Cerebellar nuclear complex (tissue), 1 donor: ENCODE measurements around the gene FRMD4A.

Experiments
- DNase-seq, 2 experiments: peaks; one replicate each; lab custom pipeline; 2025; lab: John Stamatoyannopoulos, UW

Gene FRMD4A

DNA sequence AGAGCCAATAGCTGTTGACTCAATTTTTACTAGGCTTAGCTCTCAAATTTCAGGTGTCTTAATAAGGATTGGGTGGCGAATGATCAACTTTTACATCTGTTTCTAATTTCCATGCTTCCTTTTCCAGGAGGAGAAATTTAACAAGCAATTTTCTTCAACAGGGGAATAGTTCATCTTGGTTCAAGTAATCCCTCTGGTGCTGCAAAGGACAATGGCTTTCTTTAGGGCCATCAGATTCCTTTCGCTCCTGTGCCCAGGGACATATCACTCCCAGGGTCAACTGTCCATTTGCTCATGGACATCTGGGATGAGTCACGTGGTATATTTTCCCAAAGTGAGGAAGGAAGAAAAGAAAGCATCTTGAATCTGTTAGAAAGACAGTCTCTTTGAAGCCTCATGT lies 313.3 kb downstream of the FRMD4A start:
- DNase-seq = no peak

DNA sequence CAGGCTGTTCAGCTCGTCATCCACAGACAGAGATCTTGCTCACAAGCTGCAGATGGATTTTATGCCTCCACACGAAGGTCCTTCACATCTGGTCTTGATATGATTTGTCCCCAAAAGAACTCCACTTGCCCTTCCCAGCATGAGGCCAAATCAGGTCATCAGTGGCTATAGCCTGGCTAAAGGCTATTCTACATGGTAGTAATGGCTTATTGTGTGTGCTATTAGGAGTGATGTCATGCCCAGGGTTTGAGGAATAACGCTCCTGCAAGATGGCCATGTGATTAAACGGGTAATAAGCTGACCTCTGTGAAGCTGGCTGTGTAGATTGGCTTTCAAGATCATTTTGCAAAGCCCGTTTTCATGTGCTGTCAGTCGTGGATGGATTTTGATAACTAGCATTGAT lies 313.8 kb downstream of the FRMD4A start:
- no peak for DNase-seq

DNA sequence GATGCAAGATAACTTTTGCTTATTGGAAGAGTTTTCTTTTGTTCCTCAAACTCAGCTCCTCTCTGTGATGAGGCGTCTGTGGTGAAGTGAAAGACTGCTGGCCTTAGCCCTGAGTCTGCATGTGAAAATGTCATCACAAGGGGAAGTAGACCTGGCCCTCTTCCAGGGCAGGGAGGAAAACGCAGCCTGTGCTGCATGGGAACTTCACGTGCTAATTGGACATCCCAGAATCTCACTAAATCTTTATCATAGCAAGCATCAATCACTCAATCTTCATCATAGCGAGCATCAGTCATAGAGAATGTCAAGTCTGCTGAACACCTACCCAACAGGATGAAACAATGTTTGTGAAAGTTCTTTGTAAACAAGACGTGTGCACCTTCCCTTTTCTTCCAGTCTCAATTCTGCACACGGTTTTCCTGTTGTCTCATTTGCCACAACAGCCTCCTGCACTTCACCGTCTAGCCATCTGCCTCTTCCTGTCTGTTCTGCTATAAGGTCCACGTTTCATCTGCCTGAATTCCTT lies 314.6 kb downstream of the FRMD4A start:
- DNase-seq = no peak

DNA sequence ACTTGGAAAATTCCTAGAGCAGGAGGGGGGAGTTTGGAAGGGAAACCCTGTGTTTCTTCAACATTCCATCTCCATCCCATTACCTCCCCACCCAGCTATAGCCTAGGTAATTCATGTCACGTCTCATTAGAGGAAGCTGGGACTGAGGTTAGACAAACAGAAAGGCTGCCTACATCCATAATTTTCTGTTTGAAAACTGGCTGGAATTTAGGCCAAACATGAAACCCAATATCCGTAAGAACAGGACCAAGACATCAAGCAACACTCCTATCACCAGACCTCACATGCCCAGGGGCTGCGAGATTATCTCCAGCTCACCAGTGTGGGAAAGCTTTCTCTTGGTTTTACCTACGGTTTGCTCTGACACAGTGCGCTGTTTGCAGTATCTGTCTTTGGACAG lies 316.3 kb downstream of the FRMD4A start:
- DNase-seq = no peak

DNA sequence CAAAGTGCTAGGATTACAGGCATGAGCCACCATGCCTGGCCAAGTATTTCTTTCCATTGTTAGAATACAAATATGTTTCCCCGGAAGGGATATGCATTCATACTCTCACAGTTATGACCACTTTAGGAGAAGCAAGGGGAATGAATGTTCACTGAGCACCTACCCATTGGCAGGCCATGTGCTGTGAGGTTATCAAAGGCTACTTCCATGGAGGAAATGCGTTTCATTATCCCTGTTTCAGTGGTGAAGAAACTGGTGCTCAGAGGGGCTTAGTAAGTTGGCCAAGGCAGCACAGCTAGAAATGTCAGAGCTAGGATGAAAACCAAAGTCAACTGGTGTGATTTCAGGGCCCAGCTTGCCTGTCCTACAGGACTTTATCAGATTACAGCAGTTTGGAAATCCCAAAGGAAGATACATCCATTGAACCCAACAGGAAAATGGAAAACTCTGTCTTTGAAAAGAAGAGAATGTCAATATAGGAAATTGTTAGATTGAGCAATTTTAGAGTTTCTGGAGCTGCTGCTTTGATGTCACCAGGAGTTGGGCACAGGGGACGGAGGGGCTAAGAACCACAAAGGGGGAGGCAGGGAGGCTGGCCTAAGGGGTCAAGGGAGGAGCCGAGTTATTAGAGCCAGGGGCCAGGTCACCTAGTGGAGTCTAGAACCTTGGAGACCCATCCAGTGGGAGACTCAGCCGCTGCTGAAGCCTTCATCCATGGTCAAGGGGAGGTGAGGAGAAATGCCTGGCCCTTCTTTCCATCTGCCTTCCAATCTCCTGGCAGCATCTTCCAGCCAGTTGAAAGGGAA lies 319.8 kb downstream of the FRMD4A start:
- DNase-seq = no peak

DNA sequence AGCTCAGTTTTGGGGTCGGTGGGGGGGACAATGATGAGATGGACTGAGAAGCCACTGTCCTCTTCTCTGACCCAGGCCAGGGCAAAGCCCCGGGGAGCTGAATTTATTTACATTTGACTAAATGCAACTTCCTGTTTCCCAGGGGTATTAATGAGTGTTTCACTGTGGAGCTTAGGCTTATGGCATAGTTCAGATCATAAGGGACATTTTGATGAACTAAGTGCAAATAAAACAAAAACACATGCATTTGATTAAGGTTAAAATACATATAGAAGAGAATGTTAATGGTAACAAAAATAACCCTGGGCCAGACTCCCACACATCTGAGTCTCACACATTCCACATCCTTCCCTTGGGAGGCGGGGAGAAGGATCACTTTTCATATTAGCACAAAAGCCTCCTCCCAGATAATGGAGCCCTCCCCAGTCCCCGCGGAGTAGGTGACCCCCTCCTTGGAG lies 320.6 kb downstream of the FRMD4A start:
- no peak for DNase-seq

DNA sequence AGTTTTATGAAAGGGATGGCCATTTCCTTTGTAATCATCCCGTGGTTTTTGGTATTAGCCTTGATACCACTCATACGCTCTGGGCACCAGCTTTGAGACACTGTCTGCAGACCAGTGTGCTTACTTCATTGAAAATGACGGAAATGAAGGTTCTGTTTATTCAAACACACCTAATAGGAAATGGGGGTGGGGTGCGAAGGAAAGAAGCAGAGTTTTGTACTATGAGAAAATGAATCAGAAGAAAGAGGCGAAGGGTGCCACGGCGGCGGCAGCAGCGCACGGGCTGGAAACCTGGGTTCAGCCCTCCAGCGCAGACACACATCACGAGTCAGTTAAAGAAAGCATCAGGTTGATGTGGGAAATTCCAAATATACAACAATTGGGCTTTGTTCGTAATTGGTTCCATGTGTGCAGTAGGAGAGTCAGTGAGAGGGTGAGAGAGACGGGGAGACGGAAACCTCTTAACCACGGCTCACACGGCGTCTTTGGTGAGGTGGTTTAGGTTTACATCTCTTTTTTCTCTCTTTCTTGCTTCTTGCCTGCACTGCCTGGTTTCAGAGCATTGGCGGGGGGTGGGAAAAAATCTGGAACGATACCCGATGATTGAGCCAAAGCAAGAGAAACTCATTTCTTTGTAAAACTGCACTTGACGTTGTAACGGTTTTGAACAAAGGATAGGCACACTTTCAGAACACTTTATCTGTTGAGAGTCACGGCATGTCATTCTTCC lies 321.2 kb downstream of the FRMD4A start:
- no peak for DNase-seq

DNA sequence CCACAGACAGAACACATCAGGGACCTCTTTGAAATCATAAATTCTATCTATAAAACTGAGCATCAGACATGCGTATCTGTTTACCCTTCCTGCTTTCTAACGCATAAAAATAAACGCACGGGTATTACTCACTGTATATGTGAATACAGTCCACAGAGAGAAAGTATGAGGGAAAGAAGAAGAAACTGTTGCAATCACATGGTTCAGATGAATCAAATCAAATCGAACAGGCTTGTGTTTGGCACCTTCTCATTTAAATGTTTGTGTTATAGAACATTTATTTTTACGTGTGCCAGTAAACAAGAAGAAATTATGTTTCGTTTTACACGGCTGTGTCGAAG lies 322.0 kb downstream of the FRMD4A start:
- no peak for DNase-seq

DNA sequence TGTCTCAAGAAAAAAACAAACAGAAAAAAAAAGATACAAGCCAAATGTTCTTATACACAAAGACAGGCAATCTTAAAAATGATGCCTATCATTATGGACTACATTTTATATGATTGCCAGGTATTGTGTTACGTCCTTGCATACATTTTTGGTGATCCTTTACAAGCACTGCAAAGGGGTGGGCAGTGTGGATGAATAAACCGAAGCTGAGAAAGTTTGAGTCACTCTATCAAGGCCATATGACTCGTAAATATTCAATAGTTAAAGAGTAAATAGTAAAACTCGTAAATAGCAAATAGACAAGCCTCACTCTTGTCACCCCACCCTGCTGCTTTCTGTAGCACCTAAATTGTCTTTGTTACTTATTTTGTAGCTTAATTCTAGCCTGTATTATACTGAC lies 326.2 kb downstream of the FRMD4A start:
- DNase-seq = no peak

DNA sequence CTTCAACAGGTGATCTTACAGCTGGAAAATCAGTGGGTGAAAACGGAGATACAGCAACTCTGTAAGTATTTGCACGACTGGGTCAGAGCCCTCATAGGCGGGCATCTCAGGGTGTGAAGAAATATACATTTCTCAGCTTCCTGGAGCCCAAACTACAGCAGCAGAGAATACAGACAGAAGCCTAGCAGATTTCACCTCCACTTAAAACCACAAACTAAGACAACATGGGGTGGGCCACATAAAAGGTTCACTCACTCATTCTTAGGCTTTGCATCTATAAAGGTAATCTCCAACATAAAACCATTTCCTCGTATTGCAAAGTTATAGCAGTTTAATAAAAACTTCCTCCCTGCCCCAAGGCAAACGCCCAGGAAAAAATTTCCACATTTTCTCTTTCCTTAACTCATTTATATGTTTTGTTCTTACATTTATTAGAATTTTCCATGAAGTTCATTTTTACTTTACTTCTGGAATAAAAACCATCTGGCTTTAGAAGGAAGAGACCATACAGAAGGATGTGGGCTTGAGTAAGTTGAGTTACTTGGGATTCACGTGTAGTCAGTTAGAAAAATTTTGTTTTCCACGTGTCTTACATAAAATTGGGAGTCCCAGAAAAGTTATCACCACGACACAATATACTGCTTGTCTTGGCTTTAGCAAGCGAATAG lies 327.1 kb downstream of the FRMD4A start:
- DNase-seq = no peak

DNA sequence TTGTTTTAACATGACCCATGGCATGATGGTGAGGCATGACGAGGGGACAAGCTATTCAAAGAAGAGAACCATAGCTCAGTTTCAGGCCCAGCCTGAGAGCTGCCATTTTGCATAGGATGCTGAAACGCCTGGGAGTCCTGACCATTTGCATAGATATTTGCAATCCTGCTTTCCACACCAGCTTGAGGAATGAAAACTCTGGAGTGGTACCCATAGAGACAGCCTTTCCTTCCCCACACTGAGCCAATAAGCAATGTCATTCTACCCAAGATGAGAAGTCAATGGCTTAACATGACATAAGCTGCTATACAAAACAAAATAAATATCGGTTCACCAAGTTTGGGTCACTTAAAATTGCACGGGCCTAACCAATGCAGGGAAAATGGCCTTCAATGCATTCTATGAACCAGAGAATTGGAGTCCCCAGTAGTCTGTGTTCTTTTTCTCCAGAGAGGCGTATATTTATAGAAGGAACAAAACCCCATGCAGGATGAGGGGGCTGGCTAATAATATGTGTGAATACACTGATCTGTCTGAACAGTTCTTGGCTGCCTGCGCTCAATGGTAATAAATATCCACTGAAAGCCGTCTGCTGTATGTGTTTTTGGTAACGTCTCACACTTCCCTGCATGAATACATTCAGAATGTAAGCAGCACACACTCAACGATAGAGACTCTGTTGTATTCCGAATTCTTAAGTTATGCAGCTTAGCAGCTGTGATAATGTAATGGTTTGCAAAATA lies 329.3 kb downstream of the FRMD4A start:
- no peak for DNase-seq

DNA sequence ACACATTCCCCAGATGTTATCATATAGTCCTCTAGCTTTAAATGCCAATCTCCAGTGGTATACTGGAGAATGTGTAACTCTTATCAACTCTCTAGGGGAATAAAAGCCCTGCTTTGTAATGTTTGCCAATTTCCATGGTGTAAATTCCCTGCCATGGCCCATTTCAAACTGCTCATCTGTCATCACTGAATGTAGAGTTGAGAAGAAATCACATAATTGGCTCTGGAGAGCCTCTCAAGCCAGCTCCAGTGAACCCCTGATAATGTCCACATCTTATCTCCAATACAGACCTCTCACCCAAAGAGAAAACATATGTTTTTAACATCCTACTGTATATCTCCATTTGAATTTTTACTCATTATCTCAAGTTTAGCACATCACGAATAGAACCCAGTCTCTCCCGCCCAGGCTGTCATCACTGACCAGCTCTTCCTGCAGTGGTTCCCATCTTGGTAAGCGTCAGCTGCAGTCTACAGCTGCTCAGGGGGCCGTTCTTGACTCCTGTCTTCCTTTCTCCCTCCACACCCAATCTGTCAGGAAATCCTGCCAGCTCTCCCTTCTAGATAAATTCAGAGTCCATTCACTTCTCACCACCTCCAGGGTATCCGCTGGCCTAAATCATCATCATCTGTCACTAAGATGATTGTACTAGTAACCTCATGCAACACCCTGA lies 332.4 kb downstream of the FRMD4A start:
- no peak for DNase-seq

DNA sequence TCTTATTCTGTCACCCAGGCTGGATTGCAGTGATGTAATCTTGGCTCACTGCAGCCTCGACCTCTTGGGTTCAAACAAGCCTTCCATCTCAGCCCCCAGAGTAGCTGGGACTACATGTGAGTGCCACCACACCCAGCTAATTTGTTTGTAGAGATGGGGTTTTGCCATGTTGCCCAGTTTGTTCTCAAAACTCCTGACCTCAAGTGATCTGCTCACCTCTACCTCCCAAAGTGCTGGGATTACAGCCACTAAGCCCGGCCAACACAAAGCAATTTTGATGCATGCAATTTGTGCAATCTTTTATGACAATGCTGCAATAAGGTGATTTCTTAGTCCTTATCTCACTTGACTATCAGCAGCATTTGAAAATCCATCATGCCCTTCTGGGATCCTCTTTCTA lies 333.1 kb downstream of the FRMD4A start:
- DNase-seq = no peak

DNA sequence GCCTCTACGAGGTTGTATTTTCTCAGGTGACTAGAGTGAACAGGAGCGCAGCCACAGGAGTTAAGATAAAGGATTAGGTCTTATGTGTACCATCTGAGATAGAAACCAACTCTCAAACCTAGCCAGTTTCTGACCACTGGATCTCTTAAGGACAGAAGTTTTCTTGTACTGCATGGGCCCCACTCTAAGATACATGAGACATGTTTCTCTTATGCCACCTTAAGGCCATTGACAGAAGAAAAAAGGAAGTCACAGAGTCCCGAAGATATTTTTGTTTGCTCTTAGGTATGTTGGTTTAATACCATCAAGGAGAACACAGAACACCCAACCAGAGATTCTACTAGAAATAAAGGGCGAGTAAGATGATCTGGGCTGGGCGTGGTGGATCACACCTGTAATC lies 335.8 kb downstream of the FRMD4A start:
- no peak for DNase-seq

DNA sequence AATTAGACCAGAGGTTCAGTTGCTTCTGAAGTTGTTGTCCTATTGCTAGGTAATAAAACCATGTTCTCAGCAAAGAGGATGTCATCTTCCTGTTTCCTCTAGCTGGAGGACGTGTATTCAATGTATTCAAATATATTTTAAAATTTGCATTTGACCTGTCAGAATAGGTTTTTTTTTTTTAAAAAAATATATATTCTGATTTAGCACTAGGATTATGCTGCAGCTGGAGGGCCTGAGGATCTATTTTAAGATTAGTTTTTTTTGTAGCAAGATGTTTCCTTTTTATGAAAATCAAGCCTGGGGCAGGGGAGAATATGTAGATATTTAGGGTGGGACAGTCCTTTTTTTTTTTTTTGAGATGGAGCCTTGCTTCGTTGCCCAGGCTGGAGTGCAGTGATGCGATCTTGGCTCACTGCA lies 337.0 kb downstream of the FRMD4A start:
- no peak for DNase-seq

DNA sequence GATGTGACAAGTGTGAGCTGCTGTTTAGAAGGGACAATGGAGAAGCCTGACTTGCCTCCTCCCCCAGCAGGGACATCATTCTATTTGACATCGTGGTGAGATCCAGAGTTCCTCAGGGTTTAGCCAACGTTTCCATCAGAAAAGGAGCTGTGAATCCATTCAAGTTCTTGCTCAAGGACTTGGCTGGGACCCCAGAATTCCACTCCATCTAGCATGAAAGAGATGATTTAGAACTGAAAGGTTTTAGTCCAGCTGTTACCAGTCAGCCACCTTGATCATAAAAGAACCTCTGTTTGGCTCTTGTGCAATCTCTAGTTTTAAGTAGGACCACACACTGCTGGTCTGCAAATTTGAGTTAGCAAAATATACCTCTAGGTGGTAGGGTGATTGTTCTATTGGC lies 337.6 kb downstream of the FRMD4A start:
- DNase-seq = no peak

DNA sequence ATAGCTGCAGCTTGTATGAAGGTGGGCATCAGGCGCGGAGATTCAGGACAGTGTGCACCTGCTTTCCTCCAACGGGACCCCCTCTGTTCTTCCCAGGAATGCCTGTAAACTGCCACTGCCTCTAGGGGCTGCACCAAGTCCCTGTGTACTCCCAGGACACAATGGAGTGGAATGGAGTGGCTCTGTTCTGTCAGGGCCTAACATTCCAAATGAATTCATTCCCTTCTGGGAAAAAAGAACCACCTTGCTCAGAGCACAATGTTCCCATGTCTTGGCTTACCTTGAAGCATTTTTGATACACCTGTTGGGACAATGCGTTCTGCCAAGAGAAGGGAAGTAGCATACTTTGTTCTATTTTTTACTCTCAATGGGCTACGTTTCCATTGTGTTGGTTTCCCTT lies 339.4 kb downstream of the FRMD4A start:
- no peak for DNase-seq

DNA sequence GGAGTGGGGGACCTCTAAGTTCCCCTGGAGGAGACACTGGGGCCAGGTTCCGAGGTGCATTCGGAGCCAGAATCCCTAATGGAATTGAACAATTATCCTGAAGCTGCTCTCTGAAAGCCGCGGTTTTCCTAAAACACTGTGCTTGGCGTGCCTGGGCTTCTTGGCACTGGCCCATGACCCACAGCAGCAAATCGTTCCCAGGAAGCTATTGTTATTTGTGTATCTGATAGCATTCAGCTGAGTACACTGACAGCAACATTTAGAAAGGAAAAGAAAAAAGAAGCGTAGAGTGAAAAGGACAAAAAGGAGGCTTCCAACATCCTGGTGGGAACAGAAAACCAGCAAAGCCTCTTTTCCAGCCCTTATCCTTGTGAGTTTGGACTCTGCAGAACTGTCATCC lies 339.8 kb downstream of the FRMD4A start:
- no peak for DNase-seq

DNA sequence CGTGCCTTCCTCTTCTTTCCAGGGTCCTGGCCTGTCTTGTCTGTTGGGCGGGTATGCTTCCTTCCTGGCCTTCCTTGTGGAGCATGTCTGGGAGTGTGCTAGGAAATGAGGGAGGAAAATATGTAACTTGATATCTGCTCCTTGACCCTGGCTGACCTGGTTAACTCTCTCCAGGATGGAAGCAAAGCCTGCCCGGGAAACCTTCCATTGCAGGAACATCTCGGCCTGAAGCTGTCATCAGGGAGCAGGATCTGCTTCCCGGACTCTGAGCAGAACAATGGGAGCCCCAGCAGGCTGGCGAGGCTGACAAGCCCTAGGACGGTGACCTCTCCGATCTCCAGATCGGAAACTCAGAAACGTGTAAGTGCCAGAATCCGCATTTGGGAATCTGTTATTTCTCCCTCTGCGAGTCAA lies 340.3 kb downstream of the FRMD4A start:
- DNase-seq = no peak

DNA sequence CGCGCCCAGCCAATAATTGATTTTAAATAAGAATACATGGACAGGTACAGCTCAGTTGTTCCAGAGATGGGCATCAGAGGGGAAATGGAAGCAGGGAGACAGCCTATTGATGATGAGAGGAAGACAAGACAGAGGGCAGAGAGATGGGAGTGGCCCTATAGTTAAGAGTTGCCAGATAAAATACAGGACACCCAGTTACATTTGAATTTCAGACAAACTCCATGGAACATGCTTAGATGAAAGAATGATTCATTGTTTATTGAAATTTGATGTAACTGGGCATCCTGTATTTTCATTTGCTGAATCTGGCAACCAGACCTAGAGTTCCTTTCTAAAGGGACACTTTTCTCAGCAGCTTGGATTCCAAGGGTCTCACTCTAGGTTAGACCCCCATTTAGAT lies 341.1 kb downstream of the FRMD4A start:
- no peak for DNase-seq

DNA sequence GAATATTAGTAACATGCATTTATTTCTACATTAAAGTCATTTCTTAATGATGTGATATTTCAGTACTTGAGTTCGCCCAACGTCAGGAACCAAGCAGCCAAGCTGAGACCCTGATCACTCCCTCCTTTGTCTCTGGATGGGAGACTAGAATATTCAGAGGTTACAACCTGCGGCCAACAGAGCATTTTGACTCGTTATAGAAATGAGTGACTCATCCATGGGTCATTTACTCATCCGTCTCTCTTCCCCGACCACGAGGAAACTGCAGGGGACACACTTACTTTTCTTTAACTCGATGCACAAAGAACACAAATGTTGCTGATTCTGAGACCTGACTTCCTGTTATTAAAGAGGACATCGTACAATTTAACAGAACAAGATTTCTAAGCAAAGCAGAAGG lies 343.3 kb downstream of the FRMD4A start:
- no peak for DNase-seq
